GM12878 (cell line): Measurements from ENCODE around the gene MIER3. TPM values are rescaled to one million over a fixed set of nuclear protein-coding genes. Genes with fewer than 3 reads are reported as not detected.

Experiments
- FOXM1 ChIP-seq: IDR thresholded peaks from 2 replicates; pipeline ENCODE4 v1.6.1; 2012; ENCODE audit warnings: low read depth, mild to moderate bottlenecking, inconsistent platforms, low read length, moderate library complexity
- SUPT20H ChIP-seq: IDR thresholded peaks from 2 replicates; pipeline ENCODE4 v1.6.1; 2011; ENCODE audit warnings: low read depth, mild to moderate bottlenecking, low read length, moderate library complexity, borderline replicate concordance; ENCODE audit not compliant: control insufficient read depth
- ZBED1 ChIP-seq: IDR thresholded peaks from 2 replicates; pipeline ENCODE4 v1.6.1; 2016; ENCODE audit warnings: borderline replicate concordance
- polyA plus RNA-seq, 11 experiments: library from polyadenylated mRNA; depleted of rRNA in 4 of 11; unstranded in 6 of 11; stranded (reverse) in 5 of 11; fragments of >200 nt; fragmentation: Nextera tagmentation in 4 of 11; fragmentation: Illumina TruSeq in 1 of 11; extraction: Ambion mirVana in 4 of 11; extraction: Trizol in 1 of 11; gene quantifications; 1 replicate in 1 of 11; 2 replicates in 10 of 11; pipeline versions ENCODE4 v1.2.1 to v1.2.3, GENCODE V29; 2011 to 2016; ENCODE audit warnings: inconsistent platforms in 2 of 11, missing spikeins in 2 of 11, low read depth in 1 of 11
- total RNA-seq, 4 experiments: library from RNA; depleted of rRNA in 3 of 4; stranded (reverse); fragments of >200 nt in 3 of 4; fragmentation: Illumina TruSeq in 1 of 4; extraction: Trizol in 1 of 4; gene quantifications; 2 replicates each; pipeline versions ENCODE4 v1.2.1 to v1.2.3, GENCODE V29; 2013 to 2021
- TF ChIP-seq, protein P1 (sequence below): fragments of 150-350 bp; IDR thresholded peaks from 2 replicates; pipeline ENCODE4 v1.6.1; 2016; ENCODE audit warnings: low read depth, low read length
- TF ChIP-seq, protein P2 (sequence below): IDR thresholded peaks from 2 replicates; pipeline ENCODE4 v1.6.1; 2012; ENCODE audit warnings: low read depth, low read length, improper control_type of control experiment
- TF ChIP-seq, protein P3 (sequence below): fragments of 450-650 bp; IDR thresholded peaks from 2 replicates; pipeline ENCODE4 v1.6.1; 2018; ENCODE audit warnings: mild to moderate bottlenecking, low read depth, moderate library complexity; ENCODE audit not compliant: partially characterized antibody

Gene MIER3
- total and polyA plus RNA-seq, 10 of the 15 experiments (the other 5 are each of a cell fraction or from before 2014, with no cell fraction given), result 2.9 to 14.6 (median 7.2) TPM

DNA sequence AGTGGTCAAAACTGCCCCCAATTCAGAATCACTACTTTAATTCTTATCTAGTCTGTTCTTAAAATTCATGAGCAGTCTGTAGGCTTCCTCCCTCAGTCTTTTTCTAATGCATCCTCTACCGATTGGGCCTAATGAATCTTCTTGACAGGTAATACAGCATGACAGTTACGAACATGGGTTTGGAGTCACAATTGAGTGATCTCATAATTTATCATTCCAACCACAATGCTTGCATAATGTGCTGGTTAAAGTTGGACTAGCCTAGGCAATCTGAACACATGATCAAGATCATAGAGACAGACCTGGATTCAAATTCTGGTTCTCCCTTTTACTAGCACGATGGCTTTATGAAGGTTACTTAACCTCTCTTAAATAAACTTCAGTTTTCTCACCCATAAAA is 75.6 kb downstream of the MIER3 start (continued):
- no peak for TF ChIP-seq ZBED1
- TF ChIP-seq, protein P1, sequence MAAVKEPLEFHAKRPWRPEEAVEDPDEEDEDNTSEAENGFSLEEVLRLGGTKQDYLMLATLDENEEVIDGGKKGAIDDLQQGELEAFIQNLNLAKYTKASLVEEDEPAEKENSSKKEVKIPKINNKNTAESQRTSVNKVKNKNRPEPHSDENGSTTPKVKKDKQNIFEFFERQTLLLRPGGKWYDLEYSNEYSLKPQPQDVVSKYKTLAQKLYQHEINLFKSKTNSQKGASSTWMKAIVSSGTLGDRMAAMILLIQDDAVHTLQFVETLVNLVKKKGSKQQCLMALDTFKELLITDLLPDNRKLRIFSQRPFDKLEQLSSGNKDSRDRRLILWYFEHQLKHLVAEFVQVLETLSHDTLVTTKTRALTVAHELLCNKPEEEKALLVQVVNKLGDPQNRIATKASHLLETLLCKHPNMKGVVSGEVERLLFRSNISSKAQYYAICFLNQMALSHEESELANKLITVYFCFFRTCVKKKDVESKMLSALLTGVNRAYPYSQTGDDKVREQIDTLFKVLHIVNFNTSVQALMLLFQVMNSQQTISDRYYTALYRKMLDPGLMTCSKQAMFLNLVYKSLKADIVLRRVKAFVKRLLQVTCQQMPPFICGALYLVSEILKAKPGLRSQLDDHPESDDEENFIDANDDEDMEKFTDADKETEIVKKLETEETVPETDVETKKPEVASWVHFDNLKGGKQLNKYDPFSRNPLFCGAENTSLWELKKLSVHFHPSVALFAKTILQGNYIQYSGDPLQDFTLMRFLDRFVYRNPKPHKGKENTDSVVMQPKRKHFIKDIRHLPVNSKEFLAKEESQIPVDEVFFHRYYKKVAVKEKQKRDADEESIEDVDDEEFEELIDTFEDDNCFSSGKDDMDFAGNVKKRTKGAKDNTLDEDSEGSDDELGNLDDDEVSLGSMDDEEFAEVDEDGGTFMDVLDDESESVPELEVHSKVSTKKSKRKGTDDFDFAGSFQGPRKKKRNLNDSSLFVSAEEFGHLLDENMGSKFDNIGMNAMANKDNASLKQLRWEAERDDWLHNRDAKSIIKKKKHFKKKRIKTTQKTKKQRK, result no peak
- TF ChIP-seq, protein P2, sequence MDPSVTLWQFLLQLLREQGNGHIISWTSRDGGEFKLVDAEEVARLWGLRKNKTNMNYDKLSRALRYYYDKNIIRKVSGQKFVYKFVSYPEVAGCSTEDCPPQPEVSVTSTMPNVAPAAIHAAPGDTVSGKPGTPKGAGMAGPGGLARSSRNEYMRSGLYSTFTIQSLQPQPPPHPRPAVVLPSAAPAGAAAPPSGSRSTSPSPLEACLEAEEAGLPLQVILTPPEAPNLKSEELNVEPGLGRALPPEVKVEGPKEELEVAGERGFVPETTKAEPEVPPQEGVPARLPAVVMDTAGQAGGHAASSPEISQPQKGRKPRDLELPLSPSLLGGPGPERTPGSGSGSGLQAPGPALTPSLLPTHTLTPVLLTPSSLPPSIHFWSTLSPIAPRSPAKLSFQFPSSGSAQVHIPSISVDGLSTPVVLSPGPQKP, result no peak
- no peak for TF ChIP-seq SUPT20H
- TF ChIP-seq FOXM1, result no peak
- TF ChIP-seq, protein P3, sequence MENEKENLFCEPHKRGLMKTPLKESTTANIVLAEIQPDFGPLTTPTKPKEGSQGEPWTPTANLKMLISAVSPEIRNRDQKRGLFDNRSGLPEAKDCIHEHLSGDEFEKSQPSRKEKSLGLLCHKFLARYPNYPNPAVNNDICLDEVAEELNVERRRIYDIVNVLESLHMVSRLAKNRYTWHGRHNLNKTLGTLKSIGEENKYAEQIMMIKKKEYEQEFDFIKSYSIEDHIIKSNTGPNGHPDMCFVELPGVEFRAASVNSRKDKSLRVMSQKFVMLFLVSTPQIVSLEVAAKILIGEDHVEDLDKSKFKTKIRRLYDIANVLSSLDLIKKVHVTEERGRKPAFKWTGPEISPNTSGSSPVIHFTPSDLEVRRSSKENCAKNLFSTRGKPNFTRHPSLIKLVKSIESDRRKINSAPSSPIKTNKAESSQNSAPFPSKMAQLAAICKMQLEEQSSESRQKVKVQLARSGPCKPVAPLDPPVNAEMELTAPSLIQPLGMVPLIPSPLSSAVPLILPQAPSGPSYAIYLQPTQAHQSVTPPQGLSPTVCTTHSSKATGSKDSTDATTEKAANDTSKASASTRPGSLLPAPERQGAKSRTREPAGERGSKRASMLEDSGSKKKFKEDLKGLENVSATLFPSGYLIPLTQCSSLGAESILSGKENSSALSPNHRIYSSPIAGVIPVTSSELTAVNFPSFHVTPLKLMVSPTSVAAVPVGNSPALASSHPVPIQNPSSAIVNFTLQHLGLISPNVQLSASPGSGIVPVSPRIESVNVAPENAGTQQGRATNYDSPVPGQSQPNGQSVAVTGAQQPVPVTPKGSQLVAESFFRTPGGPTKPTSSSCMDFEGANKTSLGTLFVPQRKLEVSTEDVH, result no peak
